Liver (tissue), 3 donors: ENCODE data around the gene PTPN2.

ENCODE experiments used
- ATF3 ChIP-seq: IDR thresholded peaks from 2 replicates; pipeline ENCODE4 v1.6.1; 2016; ENCODE audit warnings: antibody characterized with exemption
- CTCF ChIP-seq: fragments of 150-350 bp; IDR thresholded peaks from 2 replicates; pipeline ENCODE4 v1.5.1; 2017; ENCODE audit warnings: improper control_type of control experiment, low read depth, low read length; ENCODE audit not compliant: missing input control
- EGR1 ChIP-seq, 2 donors: IDR thresholded peaks; 2 replicates each; pipeline ENCODE4 v1.6.1; 2016 to 2018; ENCODE audit warnings: antibody characterized with exemption in 2 of 2, low read depth in 2 of 2
- FOXA1 ChIP-seq: IDR thresholded peaks from 2 replicates; pipeline ENCODE4 v1.6.1; 2016; ENCODE audit warnings: antibody characterized with exemption
- GABPA ChIP-seq, 2 donors: IDR thresholded peaks in 1 of 2; conservative IDR thresholded peaks in 1 of 2; 2 replicates each; pipeline ENCODE4 v1.6.1; 2016; ENCODE audit warnings: antibody characterized with exemption in 2 of 2, mild to moderate bottlenecking in 1 of 2, moderate library complexity in 1 of 2
- HNF4G ChIP-seq: IDR thresholded peaks from 2 replicates; pipeline ENCODE4 v1.6.1; 2016; ENCODE audit warnings: antibody characterized with exemption
- JUND ChIP-seq, 2 donors: IDR thresholded peaks; 2 replicates each; pipeline ENCODE4 v1.6.1; 2016; ENCODE audit warnings: antibody characterized with exemption in 2 of 2
- RAD21 ChIP-seq, 2 donors: IDR thresholded peaks; 2 replicates each; pipeline ENCODE4 v1.6.1; 2016; ENCODE audit warnings: antibody characterized with exemption in 2 of 2, mild to moderate bottlenecking in 2 of 2
- SP1 ChIP-seq: IDR thresholded peaks from 2 replicates; pipeline ENCODE4 v1.6.1; 2018; ENCODE audit warnings: antibody characterized with exemption, mild to moderate bottlenecking
- TAF1 ChIP-seq: conservative IDR thresholded peaks from 2 replicates; pipeline ENCODE4 v1.6.1; 2016; ENCODE audit warnings: antibody characterized with exemption, mild to moderate bottlenecking
- YY1 ChIP-seq: IDR thresholded peaks from 2 replicates; pipeline ENCODE4 v1.6.1; 2016; ENCODE audit warnings: antibody characterized with exemption, mild to moderate bottlenecking
- TF ChIP-seq, protein P1 (sequence below): IDR thresholded peaks from 2 replicates; pipeline ENCODE4 v1.6.1; 2016; ENCODE audit warnings: antibody characterized with exemption, mild to moderate bottlenecking
- TF ChIP-seq, protein P2 (sequence below): IDR thresholded peaks from 2 replicates; pipeline ENCODE4 v1.6.1; 2016; ENCODE audit warnings: antibody characterized with exemption
- TF ChIP-seq, protein P3 (sequence below): IDR thresholded peaks from 2 replicates; pipeline ENCODE4 v1.6.1; 2016; ENCODE audit warnings: antibody characterized with exemption
- donor health status: healthy.
- donor health status: healthy.

DNA sequence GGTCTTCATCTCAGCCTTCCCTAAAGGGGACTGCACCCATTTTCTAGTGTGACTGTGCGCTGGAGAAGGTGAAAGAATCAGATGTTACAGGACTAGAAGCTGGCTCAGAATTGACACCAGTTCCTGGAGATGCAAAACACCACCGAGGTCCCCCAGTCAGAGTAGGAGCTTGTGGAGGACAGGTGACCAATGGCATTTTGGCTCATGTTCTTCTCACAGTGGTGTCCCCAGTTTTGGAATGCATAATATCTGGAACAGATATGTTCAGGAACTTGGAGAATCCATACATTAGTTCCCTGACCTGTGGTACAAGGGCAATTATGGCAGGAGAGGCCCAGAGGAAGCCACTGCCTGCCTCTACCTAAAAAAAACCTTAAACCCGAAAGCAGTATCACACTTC is 114.9 kb downstream of the PTPN2 start:
- TF ChIP-seq CTCF (no peak), TAF1 (no peak), YY1 (no peak), ATF3 (no peak), SP1 (no peak), EGR1 (IDR thresholded peaks at IDR 0.05; ENCODE audit: low read depth in 2 of 2) (no peak), JUND (IDR thresholded peaks at IDR 0.05) (no peak), GABPA (IDR thresholded peaks at IDR 0.05 in 1 of 2, conservative IDR thresholded peaks at IDR 0.05 in 1 of 2) (no peak), RAD21 (IDR thresholded peaks at IDR 0.05) (no peak), HNF4G (no peak), FOXA1 (no peak)
- TF ChIP-seq, protein P1, sequence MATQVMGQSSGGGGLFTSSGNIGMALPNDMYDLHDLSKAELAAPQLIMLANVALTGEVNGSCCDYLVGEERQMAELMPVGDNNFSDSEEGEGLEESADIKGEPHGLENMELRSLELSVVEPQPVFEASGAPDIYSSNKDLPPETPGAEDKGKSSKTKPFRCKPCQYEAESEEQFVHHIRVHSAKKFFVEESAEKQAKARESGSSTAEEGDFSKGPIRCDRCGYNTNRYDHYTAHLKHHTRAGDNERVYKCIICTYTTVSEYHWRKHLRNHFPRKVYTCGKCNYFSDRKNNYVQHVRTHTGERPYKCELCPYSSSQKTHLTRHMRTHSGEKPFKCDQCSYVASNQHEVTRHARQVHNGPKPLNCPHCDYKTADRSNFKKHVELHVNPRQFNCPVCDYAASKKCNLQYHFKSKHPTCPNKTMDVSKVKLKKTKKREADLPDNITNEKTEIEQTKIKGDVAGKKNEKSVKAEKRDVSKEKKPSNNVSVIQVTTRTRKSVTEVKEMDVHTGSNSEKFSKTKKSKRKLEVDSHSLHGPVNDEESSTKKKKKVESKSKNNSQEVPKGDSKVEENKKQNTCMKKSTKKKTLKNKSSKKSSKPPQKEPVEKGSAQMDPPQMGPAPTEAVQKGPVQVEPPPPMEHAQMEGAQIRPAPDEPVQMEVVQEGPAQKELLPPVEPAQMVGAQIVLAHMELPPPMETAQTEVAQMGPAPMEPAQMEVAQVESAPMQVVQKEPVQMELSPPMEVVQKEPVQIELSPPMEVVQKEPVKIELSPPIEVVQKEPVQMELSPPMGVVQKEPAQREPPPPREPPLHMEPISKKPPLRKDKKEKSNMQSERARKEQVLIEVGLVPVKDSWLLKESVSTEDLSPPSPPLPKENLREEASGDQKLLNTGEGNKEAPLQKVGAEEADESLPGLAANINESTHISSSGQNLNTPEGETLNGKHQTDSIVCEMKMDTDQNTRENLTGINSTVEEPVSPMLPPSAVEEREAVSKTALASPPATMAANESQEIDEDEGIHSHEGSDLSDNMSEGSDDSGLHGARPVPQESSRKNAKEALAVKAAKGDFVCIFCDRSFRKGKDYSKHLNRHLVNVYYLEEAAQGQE: no peak
- TF ChIP-seq, protein P2, sequence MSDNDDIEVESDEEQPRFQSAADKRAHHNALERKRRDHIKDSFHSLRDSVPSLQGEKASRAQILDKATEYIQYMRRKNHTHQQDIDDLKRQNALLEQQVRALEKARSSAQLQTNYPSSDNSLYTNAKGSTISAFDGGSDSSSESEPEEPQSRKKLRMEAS: no peak
- TF ChIP-seq, protein P3, sequence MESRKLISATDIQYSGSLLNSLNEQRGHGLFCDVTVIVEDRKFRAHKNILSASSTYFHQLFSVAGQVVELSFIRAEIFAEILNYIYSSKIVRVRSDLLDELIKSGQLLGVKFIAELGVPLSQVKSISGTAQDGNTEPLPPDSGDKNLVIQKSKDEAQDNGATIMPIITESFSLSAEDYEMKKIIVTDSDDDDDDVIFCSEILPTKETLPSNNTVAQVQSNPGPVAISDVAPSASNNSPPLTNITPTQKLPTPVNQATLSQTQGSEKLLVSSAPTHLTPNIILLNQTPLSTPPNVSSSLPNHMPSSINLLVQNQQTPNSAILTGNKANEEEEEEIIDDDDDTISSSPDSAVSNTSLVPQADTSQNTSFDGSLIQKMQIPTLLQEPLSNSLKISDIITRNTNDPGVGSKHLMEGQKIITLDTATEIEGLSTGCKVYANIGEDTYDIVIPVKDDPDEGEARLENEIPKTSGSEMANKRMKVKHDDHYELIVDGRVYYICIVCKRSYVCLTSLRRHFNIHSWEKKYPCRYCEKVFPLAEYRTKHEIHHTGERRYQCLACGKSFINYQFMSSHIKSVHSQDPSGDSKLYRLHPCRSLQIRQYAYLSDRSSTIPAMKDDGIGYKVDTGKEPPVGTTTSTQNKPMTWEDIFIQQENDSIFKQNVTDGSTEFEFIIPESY: no peak
